Endothelial cell of umbilical vein (primary cell): ENCODE data around the gene SKI. TPM values are rescaled to one million over a fixed set of nuclear protein-coding genes. Genes with fewer than 3 reads are reported as not detected.

Source experiments
- BruUV-seq: library from RNA; stranded (reverse); fragments of 400-500 nt; replicated peaks from 2 replicates; lab custom pipeline; 2021; lab: Mats Ljungman, UMichigan
- CTCF ChIA-PET: fragments of 300-600, 350-600 bp; sonication (Branson Sonifier 250); formaldehyde crosslinking; loops from one replicate; lab custom pipeline; 2021; ENCODE audit warnings: antibody characterized with exemption, inconsistent platforms; lab: Charles Lee
- POLR2A ChIA-PET: fragments of 300-600, 350-600 bp; sonication (Branson Sonifier 250); formaldehyde crosslinking; loops from one replicate; lab custom pipeline; 2021; ENCODE audit warnings: antibody characterized with exemption, inconsistent platforms; lab: Charles Lee
- DNase-seq: peaks from one replicate; pipeline ENCODE4 v3.0.0-alpha.2; 2011; ENCODE audit warnings: low read depth, low spot score
- FAIRE-seq: peaks from 2 replicates; lab custom pipeline; 2011; peaks lifted over from hg19 to GRCh38; lab: Jason Lieb, UNC
- H2AFZ ChIP-seq: 2 replicates; pipeline ENCODE4 v1.6.0; 2012; ENCODE audit warnings: low read depth, low read length, control low read depth, inconsistent platforms
- H3K27ac ChIP-seq: 2 replicates; pipeline ENCODE4 v1.5.1; 2011; ENCODE audit warnings: low read depth, mild to moderate bottlenecking, control low read depth, low read length, moderate library complexity; ENCODE audit not compliant: insufficient read depth
- H3K27me3 ChIP-seq, 2 experiments: 2 replicates each; pipeline versions ENCODE4 v1.6.0 to v1.6.1; 2011; ENCODE audit warnings: low read length in 2 of 2, mixed read lengths in 1 of 2; ENCODE audit not compliant: control insufficient read depth in 2 of 2, insufficient read depth in 2 of 2
- H3K36me3 ChIP-seq, 2 experiments: 2 replicates in 1 of 2; 3 replicates in 1 of 2; pipeline ENCODE4 v1.5.1; 2011; ENCODE audit warnings: low read length in 2 of 2, mild to moderate bottlenecking in 1 of 2, moderate library complexity in 1 of 2; ENCODE audit not compliant: control insufficient read depth in 2 of 2, insufficient read depth in 2 of 2; ENCODE audit errors: extremely low read depth in 1 of 2
- H3K4me1 ChIP-seq: 3 replicates; pipeline ENCODE4 v1.5.1; 2011; ENCODE audit warnings: mild to moderate bottlenecking, low read length; ENCODE audit not compliant: control insufficient read depth, insufficient read depth; ENCODE audit errors: extremely low read depth
- H3K4me2 ChIP-seq: 2 replicates; pipeline ENCODE4 v1.6.1; 2011; ENCODE audit warnings: low read length, control low read depth, mixed read lengths; ENCODE audit not compliant: insufficient read depth
- H3K4me3 ChIP-seq, 3 experiments: fragments of 200-600 bp in 1 of 3; sonication (generic), shearing (Covaris generic) in 1 of 3; replicated peaks in 1 of 3; 2 replicates each; pipeline ENCODE4 v1.5.1; 2011 to 2016; ENCODE audit warnings: control low read depth in 3 of 3, low read length in 3 of 3, mild to moderate bottlenecking in 2 of 3, inconsistent platforms in 1 of 3, low read depth in 1 of 3, moderate library complexity in 1 of 3; ENCODE audit not compliant: insufficient read depth in 1 of 3
- H3K79me2 ChIP-seq: 2 replicates; pipeline ENCODE4 v1.6.0; 2012; ENCODE audit warnings: low read length, inconsistent platforms; ENCODE audit not compliant: control insufficient read depth, insufficient read depth
- H3K9ac ChIP-seq: replicated peaks from 2 replicates; pipeline ENCODE3; 2011; ENCODE audit warnings: low read length, control low read depth; ENCODE audit not compliant: insufficient read depth; ENCODE audit errors: extremely low read depth
- H3K9me1 ChIP-seq: replicated peaks from 3 replicates; pipeline ENCODE4 v1.6.0; 2011; ENCODE audit warnings: mild to moderate bottlenecking, low read length; ENCODE audit not compliant: control insufficient read depth, insufficient read depth; ENCODE audit errors: extremely low read depth
- H3K9me3 ChIP-seq: replicated peaks from 2 replicates; pipeline ENCODE4 v1.5.1; 2012; ENCODE audit warnings: low read length, inconsistent platforms; ENCODE audit not compliant: control insufficient read depth, insufficient read depth
- H4K20me1 ChIP-seq: replicated peaks from 2 replicates; pipeline ENCODE3; 2011; ENCODE audit warnings: mild to moderate bottlenecking, low read length; ENCODE audit not compliant: control insufficient read depth, insufficient read depth; ENCODE audit errors: extremely low read depth
- CTCF ChIP-seq, 2 donors: IDR thresholded peaks; 1 replicate in 1 of 2; 2 replicates in 1 of 2; pipeline ENCODE4 v1.5.1; 2011; ENCODE audit warnings: low read length in 2 of 2, mild to moderate bottlenecking in 2 of 2, moderate library complexity in 2 of 2, control low read depth in 1 of 2, inconsistent platforms in 1 of 2, low read depth in 1 of 2; ENCODE audit not compliant: insufficient read depth in 1 of 2; ENCODE audit errors: extremely low read depth in 1 of 2
- EZH2 ChIP-seq: IDR thresholded peaks from 2 replicates; pipeline ENCODE4 v1.6.1; 2012; ENCODE audit warnings: borderline replicate concordance, low read depth, mild to moderate bottlenecking, moderate library complexity, low read length, inconsistent platforms; ENCODE audit not compliant: severe bottlenecking
- FOS ChIP-seq: IDR thresholded peaks from 2 replicates; pipeline ENCODE4 v1.6.1; 2011; ENCODE audit warnings: mild to moderate bottlenecking, low read length, moderate library complexity, borderline replicate concordance; ENCODE audit not compliant: insufficient read depth
- GATA2 ChIP-seq: IDR thresholded peaks from 2 replicates; pipeline ENCODE4 v1.7.0; 2011; ENCODE audit warnings: low read depth, mild to moderate bottlenecking, moderate library complexity, mixed read lengths, low read length; ENCODE audit not compliant: insufficient read length, insufficient read depth
- JUN ChIP-seq: IDR thresholded peaks from 2 replicates; pipeline ENCODE4 v1.6.1; 2011; ENCODE audit warnings: borderline replicate concordance, low read depth; ENCODE audit not compliant: insufficient read length, insufficient read depth
- MAX ChIP-seq: IDR thresholded peaks from 2 replicates; pipeline ENCODE4 v1.6.1; 2011; ENCODE audit not compliant: insufficient read depth, insufficient read length
- MYC ChIP-seq: IDR thresholded peaks from one replicate; pipeline ENCODE4 v1.6.1; 2011; ENCODE audit warnings: mild to moderate bottlenecking, low read depth, low read length
- POLR2A ChIP-seq: IDR thresholded peaks from 2 replicates; pipeline ENCODE4 v1.6.1; 2012; ENCODE audit warnings: low read depth, mild to moderate bottlenecking, control low read depth, low read length
- POLR2AphosphoS5 ChIP-seq: IDR thresholded peaks from 2 replicates; pipeline ENCODE4 v1.6.1; 2012; ENCODE audit warnings: low read depth, mild to moderate bottlenecking, control low read depth, low read length, moderate library complexity; ENCODE audit not compliant: insufficient read depth
- dilution Hi-C: fragments of 300-500 bp; cut with MboI; formaldehyde crosslinking; loops from one replicate; pipeline ENCODE4 v1.15.0; 2019; ENCODE audit warnings: low sequenced_read_pairs; ENCODE audit not compliant: extremely low pct_ligation_motif_present
- intact Hi-C: fragments of 100-400 bp; cut with micrococcal nuclease; formaldehyde crosslinking; loops from one replicate; pipeline ENCODE4 v1.10.0; 2022
- polyA plus RNA-seq, 4 experiments: library from polyadenylated mRNA; depleted of rRNA in 3 of 4; stranded (reverse) in 3 of 4; unstranded in 1 of 4; fragments of >200 nt; gene quantifications; 2 replicates each; pipeline versions ENCODE4 v1.2.1 to v1.2.3, GENCODE V29; 2011 to 2012; ENCODE audit warnings: missing spikeins in 1 of 4
- total RNA-seq: library from RNA; stranded (reverse); gene quantifications from 2 replicates; pipeline ENCODE4 v1.2.3, GENCODE V29; 2021

SKI gene
- total and polyA plus RNA-seq, 2 donors (not counting 3 experiments of a cell fraction or from before 2014, with no cell fraction given) = 11.6 to 80.3 TPM

GRCh38 chr1:2282556-2283270 is 54.6 kb downstream of the SKI start:
- Histone ChIP-seq H3K4me3 (no peak overlapping the region), H3K4me2 (no peak overlapping the region), H3K27ac (no peak overlapping the region), H3K27me3 (no peaks in the 10 kb centered on the region), H4K20me1 (no peaks in the 10 kb centered on the region), H2AFZ (no peak overlapping the region), H3K36me3 (peaks cover 0 to 2% of the 10 kb centered on the region in 2 experiments), H3K79me2 (peaks cover 73% of the 10 kb centered on the region), H3K9me1 (no peaks in the 10 kb centered on the region), H3K9me3 (no peaks in the 10 kb centered on the region), H3K4me1 (peaks cover 15% of the 10 kb centered on the region), H3K9ac (no peak overlapping the region)
- dilution Hi-C loops = no loop called here
- CTCF ChIA-PET = no interaction called here
- TF ChIP-seq MYC = no peak
- no peak for TF ChIP-seq CTCF (IDR thresholded peaks at IDR 0.05; ENCODE audit: extremely low read depth in 1 of 2, insufficient read depth in 1 of 2, low read depth in 1 of 2, low read length in 2 of 2)
- TF ChIP-seq JUN = no peak
- TF ChIP-seq POLR2AphosphoS5 = no peak
- no peak for TF ChIP-seq POLR2A
- no peak for TF ChIP-seq MAX
- TF ChIP-seq EZH2 = no peak
- no peak for TF ChIP-seq GATA2
- TF ChIP-seq FOS = no peak
- intact Hi-C loops = no loop called here
- no TSS peak for BruUV-seq
- DNase-seq = no peak
- no peak for FAIRE-seq
- POLR2A ChIA-PET = no interaction called here
